ENCODE measurements around the gene CPXM2.
"Not testable (repeated sequence)": the region's sequence is repeated elsewhere in the genome, so short reads cannot be mapped to it uniquely, and the experiment has no call there.

The CPXM2 gene

DNA sequence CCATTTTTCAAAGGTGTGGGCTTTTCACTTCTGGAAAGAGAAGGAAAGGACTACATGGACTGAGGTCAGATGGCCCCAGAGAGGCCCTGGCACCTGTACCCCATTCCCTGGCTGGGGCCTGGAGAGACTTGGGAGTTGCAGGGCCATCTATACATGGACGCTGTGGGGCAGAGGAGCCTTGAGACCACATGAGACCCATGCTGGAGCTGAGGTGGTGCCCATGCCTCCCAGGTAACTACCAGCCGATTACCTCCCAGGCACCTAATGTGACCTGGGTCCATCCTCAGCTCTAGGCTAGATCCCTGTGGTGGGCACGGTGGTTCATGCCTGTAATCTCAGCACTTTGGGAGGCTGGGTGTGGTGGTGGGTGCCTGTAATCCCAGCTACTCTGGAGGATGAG, 144.2 kb downstream of the CPXM2 start:
- no peak for DNase-seq (ENCODE audit: low read depth in 1 of 2, low spot score in 1 of 2)

GRCh38 chr10:123746942-123747341, 144.7 kb downstream of the CPXM2 start:
- DNase-seq (ENCODE audit: low read depth in 1 of 2, low spot score in 1 of 2), result no peak

GRCh38 chr10:123746520-123746919, 145.1 kb downstream of the CPXM2 start:
- no peak for DNase-seq (ENCODE audit: low read depth in 1 of 2, low spot score in 1 of 2)

- DNase-seq (ENCODE audit: low read depth in 1 of 2, low spot score in 1 of 2), result no peak
These were observed 145.5 kb downstream of the CPXM2 start for GRCh38 chr10:123746061-123746460.

GRCh38 chr10:123744224-123744536, 147.4 kb downstream of the CPXM2 start:
- no peak for DNase-seq (ENCODE audit: low read depth in 1 of 2, low spot score in 1 of 2)

GRCh38 chr10:123743441-123744223, 148.0 kb downstream of the CPXM2 start:
- DNase-seq (ENCODE audit: low read depth in 1 of 2, low spot score in 1 of 2), result no peak

DNA sequence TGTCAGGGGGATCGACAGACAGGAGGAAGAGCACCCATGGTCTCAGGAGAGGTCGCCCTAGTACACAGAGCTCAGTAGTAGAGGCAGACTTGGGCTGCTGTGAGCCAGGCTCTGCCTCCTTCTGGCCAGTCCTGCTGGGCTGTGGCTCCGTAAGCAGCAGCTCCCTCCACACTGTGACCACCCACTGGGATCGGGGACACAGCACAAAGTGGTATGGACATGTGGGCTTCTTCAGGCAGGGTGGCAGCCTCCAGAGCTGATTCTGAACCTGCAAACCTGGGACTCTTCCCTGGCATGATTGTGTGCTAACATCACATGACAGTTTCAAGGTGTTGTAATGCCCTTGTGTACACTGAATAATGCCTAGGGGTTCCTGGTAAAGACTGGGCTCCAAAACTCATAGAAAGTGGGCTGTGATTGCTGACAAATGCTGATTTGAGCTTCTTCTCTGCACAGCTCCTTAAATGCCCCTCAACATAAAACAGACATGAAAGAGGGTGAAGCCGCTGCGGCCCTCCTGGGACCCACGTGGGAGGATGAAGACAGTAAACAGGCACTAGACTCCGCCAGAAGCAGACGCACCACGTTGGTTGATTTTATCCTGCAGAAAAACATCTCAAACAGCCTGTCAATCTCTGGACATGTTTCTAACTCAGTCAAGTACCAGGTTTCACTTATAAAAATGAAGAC, 148.7 kb downstream of the CPXM2 start:
- DNase-seq (ENCODE audit: low read depth in 1 of 2, low spot score in 1 of 2), result no peak

DNA sequence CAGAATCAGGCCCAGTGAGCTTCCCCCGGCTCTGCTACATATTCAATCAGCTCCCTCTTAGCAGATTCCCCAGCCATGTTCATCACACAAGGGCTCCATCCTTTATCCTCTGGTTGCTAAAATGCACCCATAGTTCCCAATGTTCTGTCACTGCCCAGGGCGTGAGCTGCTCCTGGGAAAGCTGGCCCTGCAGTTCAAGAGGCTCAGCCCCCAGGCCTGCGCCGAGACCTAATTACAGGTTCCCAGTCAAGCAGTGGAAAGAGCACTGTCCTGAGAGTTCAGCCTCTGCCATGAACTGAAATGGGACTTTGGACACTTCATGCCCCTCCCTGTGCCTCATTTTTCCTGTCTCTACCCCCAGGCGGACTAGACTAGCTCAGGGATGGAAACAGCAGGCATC, 149.9 kb downstream of the CPXM2 start:
- DNase-seq (ENCODE audit: low read depth in 1 of 2, low spot score in 1 of 2), result no peak

- DNase-seq (ENCODE audit: low read depth in 1 of 2, low spot score in 1 of 2), result no peak
These were observed 150.5 kb downstream of the CPXM2 start for GRCh38 chr10:123741146-123741545.

DNA sequence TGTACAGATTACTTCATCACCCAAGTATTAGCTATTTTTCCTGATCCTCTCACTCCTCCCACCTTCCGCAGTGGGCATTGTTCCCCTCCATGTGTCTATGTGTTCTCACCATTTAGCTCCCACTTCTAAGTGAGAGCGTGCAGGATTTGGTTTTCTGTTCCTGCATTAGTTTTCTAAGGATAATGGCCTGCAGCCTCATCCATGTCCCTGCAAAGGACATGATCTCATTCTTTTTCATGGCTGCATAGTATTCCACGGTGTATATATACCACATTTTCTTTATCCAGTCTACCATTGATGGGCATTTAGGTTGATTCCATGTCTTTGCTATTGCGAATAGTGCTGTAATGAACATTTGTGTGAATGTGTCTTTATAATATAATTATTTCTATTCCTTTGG, 154.7 kb downstream of the CPXM2 start:
- DNase-seq (ENCODE audit: low read depth in 1 of 2, low spot score in 1 of 2), result not testable (repeated sequence)

GRCh38 chr10:123729523-123729922, 162.1 kb downstream of the CPXM2 start:
- DNase-seq (ENCODE audit: low read depth in 1 of 2, low spot score in 1 of 2), result no peak

DNA sequence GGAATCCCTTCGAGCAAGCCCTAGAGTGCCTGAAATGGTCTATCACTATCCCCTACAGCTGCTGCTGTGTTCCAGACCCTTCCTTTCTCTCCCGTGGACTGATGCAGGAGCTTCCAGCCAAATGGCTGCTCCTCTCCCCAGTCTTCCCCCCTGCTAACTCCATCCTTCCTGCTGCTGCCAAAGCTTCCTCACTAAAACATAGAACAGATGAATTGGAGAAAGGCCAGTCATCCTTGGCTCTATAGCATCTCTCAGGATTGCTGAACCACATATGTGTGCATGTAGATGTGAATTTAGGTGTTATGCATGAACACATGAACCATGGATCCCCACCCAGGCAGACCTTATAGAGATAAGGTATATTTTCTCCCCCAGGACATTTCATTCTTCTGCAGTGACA, 164.8 kb downstream of the CPXM2 start:
- no peak for DNase-seq (ENCODE audit: low read depth in 1 of 2, low spot score in 1 of 2)

DNA sequence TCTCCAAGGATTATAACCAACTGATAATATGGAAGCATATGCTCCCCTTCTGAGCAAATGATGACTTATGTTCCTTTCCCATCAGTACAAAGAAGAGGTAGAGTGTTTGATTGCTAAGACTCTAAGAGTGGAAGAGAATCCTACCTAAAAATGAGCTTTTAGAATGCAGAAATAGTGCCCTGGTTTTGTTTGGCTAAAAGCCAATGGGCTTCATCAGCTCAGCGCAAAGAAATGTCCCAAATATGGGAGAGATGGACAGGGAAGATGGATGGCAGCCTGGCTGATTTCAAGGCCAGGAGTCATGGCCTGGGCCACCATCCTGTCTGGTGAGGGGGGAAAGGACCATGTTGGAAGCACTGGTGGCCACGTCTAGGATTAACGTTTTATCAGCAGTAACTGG, 165.2 kb downstream of the CPXM2 start:
- no peak for DNase-seq (ENCODE audit: low read depth in 1 of 2, low spot score in 1 of 2)

DNA sequence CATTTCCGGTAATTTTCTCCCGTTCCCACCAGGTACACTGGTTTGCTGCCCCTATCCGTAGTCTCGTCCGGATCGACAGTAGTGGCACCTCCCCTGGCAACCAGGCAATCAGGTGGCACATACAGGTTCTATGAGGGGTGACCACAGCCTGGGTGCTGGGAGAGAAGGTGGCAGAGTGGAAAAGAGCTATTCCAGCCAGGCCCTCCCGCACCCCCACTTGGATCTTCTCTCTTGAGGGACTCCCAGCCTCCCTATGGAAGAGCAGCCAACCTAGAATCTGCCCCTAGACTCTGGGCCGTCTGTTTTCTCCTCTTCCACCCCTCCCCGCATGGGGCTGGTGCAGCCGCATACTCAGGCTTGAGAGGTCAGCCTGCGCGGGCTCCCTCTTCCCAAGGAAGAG, 166.9 kb downstream of the CPXM2 start:
- no peak for DNase-seq (ENCODE audit: low read depth in 1 of 2, low spot score in 1 of 2)

DNA sequence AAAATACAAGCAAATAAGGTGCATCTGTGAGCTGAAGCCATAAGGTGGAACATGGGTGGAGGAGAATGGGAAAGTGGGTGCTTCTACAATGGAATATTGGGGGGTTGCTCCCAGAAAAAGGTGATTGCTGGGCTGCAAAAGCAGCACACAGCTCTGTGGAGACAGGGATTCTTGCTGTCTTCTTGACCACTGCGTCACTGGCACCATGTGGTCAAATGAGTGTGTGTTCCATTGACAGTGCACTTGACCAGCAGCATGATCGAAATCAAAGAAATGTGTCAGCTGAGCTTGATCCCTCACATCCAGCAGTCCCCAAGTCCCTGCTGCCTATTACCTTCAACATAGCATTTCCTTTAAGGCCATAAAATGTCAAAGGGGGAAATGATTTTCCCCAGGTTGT, 169.3 kb downstream of the CPXM2 start:
- no peak for DNase-seq (ENCODE audit: low read depth in 1 of 2, low spot score in 1 of 2)

DNA sequence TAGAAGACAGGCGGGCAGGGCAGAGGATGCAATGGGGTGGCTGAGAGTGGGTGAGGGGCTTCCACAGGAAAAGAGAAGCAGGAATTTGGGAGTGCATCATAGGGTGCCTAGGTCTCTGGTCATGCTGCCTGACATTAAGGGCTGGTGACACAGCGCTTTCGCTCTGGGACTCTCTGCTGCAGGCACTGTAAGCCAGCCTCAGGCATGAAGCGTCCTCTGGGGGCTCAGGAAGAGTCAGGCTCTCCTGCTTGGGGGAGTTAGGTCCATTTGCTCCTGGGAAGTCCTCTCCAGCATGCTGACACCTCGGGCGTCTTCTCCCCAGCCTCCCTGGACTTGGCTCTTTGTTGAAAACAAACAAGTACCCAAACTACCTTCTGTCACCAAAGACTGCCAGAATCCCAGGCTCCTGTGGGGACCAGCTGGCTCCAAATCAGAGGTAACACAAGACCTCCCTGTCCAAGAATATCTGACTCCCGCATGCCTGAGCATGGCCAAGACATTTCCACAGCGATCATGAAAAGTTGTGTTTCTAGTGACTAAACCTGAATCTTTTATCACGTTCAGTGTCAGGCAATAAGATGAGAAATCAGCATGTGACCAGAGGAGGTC, 170.1 kb downstream of the CPXM2 start:
- no peak for DNase-seq (ENCODE audit: low read depth in 1 of 2, low spot score in 1 of 2)

DNA sequence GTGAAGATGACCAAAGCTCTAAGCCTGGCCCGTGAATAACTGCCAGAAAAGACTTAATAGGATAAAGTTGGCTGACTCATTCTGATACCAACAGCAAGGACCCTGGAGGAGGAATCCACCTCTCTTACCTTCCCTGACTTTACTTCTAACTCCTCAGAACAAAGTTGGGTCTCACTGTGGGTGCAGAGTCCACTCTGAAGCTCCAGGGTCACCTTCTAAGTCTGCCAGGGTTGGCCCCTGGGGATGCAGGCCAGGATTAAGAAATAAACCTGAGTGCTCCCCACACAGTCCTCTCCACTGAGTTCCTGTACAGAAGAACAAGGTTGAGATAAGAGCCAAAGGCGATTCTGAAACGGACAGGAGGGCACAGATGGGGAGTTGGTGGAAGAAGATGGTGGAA, 171.1 kb downstream of the CPXM2 start:
- DNase-seq (ENCODE audit: low read depth in 1 of 2, low spot score in 1 of 2), result no peak

DNA sequence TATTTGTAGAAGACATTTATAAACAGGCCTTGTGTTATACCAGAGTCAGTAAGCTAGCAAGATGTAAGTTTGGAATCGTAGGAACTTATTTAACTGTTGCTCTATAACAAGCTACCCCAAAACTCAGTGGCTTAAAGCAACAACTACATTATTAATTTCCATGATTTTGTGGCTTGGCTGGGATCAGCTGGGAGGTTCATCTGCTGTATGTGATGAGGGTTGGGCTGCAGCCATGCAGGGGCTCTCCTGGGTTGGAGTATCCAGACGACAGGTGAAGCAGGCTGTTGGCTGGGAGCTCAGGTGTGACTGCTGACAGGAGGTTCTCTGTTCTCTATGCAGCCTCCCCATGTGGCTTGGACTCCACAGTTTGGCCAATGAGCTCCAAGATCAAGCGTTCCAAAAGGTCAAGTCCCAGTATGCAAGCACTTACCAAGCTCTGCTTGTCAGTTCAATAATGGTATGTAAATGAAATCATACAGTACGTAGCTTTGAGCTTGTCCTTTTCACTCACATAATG, 173.0 kb downstream of the CPXM2 start:
- no peak for DNase-seq (ENCODE audit: low read depth in 1 of 2, low spot score in 1 of 2)

- DNase-seq (ENCODE audit: low read depth in 1 of 2, low spot score in 1 of 2), result no peak
These were observed 174.3 kb downstream of the CPXM2 start for GRCh38 chr10:123717336-123717735.

DNA sequence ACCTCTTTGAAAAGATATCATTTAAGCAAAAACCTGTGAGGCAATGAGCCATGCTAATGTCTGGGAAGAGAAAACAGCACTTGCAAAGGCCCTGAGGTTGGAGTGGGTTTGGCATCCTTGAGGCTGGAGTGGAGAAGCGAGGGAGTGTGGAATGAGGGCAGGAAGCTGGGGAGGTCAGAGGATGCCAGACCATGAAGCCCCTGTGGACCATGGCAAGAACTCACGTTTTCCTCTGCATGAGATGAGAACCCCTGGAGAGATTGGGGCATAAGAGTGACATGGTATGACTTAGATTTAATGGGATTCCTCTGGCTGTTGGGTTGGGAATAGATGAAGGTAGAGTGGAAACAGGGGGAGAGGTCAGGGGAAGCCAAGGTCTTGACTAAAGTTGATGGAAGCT, 176.1 kb downstream of the CPXM2 start:
- no peak for DNase-seq (ENCODE audit: low read depth in 1 of 2, low spot score in 1 of 2)

- no peak for DNase-seq (ENCODE audit: low read depth in 1 of 2, low spot score in 1 of 2)
These were observed 185.4 kb downstream of the CPXM2 start for GRCh38 chr10:123706236-123706635.

GRCh38 chr10:123704812-123705211, 186.8 kb downstream of the CPXM2 start:
- DNase-seq (ENCODE audit: low read depth in 1 of 2, low spot score in 1 of 2), result no peak

All from activated CD4-positive, alpha-beta T cell treated with anti-CD3 and anti-CD28 coated beads, Interleukin-2, amount 50 U/mL, for 24 hours (primary cell).